Hypothalamus (tissue), 51 donors: ENCODE results near the gene OR10A5.
"Not testable (repeated sequence)": the region's sequence is repeated elsewhere in the genome, so short reads cannot be mapped to it uniquely, and the experiment has no call there.

ENCODE experiments used
- DNase-seq, 51 donors: peaks; one replicate each; lab custom pipeline; 2025; lab: John Stamatoyannopoulos, UW

OR10A5 gene

GRCh38 chr11:6845383-6845782 lies at the start of gene OR10A5:
OR10A5 (plus strand) TSS chr11:6845683; CDS start chr11:6845683, 0 bp downstream.
- DNase-seq = no peak

GRCh38 chr11:6799402-6799801 lies 46.1 kb upstream of the OR10A5 start, which contains the start of gene OR6A2:
OR6A2 (minus strand) TSS chr11:6799689; CDS start chr11:6795708, 3,981 bp downstream.
- DNase-seq = no peak

GRCh38 chr11:6801075-6801474 lies 44.4 kb upstream of the OR10A5 start:
- not testable (repeated sequence) for DNase-seq

GRCh38 chr11:6812390-6813005 lies 33.0 kb upstream of the OR10A5 start:
- DNase-seq = peak in 4 of 51 donors; percentile 1 to 7 (median 3)

- no peak for DNase-seq
Measured at GRCh38 chr11:6813656-6814055, 31.8 kb upstream of the OR10A5 start.

GRCh38 chr11:6817694-6818093 lies 27.8 kb upstream of the OR10A5 start:
- no peak for DNase-seq

- no peak for DNase-seq
Measured at GRCh38 chr11:6818967-6819366, 26.5 kb upstream of the OR10A5 start.

GRCh38 chr11:6824136-6824823 lies 21.2 kb upstream of the OR10A5 start:
- no peak for DNase-seq

GRCh38 chr11:6825231-6825744 lies 20.2 kb upstream of the OR10A5 start:
- no peak for DNase-seq

GRCh38 chr11:6828103-6828502 lies 17.4 kb upstream of the OR10A5 start:
- DNase-seq = no peak

GRCh38 chr11:6833356-6833755 lies 12.1 kb upstream of the OR10A5 start:
- no peak for DNase-seq

- DNase-seq = no peak
Measured at GRCh38 chr11:6834021-6834420, 11.5 kb upstream of the OR10A5 start.

GRCh38 chr11:6841694-6842093 lies 3.8 kb upstream of the OR10A5 start:
- DNase-seq = no peak

- DNase-seq = no peak
Measured at GRCh38 chr11:6843670-6844069, 1.8 kb upstream of the OR10A5 start.

- no peak for DNase-seq
Measured at GRCh38 chr11:6844356-6844755, 1.1 kb upstream of the OR10A5 start.

- no peak for DNase-seq
Measured at GRCh38 chr11:6850526-6850925, 5.0 kb downstream of the OR10A5 start.

- DNase-seq = not testable (repeated sequence)
Measured at GRCh38 chr11:6854801-6855200, 9.3 kb downstream of the OR10A5 start.

- no peak for DNase-seq
Measured at GRCh38 chr11:6855971-6856541, 10.6 kb downstream of the OR10A5 start.

GRCh38 chr11:6856871-6857270 lies 11.4 kb downstream of the OR10A5 start:
- DNase-seq = no peak

- DNase-seq = no peak
Measured at GRCh38 chr11:6862961-6863360, 17.5 kb downstream of the OR10A5 start, which contains the start of gene OR10A2. OR10A2 (plus strand) TSS chr11:6863057; CDS start chr11:6869755, 6,698 bp downstream.

GRCh38 chr11:6864438-6864837 lies 19.0 kb downstream of the OR10A5 start:
- DNase-seq = peak in 1 of 51 donors; percentile 1

- DNase-seq = no peak
Measured at GRCh38 chr11:6871278-6871677, 25.8 kb downstream of the OR10A5 start.
